Stimulated activated CD4-positive, alpha-beta T cell treated with anti-CD3 and anti-CD28 coated beads, Interleukin-15, amount 100 ng/mL, for 1 hour (primary cell): ENCODE measurements around the gene CHRM5.

ENCODE experiments used
- DNase-seq, 2 donors: peaks; one replicate each; pipeline ENCODE4 v3.0.0-alpha.2; 2020; ENCODE audit warnings: low read depth in 1 of 2, low spot score in 1 of 2

CHRM5 gene

DNA sequence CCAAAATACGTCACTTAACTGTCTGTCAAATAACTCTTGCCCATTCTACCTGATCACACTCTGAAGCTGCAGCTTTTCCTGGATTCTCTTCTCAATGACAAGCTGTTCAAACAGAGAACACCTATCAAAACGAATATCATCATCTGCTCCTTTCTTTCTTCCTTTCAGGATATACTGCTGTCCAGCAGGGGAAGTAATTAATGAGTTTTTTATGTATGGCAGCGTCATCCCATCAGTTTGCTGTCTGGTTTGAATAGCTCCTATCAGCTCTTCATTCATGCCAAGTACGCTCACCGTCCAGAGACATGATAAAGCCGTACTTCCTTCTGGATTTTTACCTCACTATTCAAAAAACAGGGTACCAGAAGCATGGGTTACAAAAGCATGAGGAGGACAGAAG, at the start of gene CHRM5:
Gene CHRM5, plus strand, starts transcription at position 274 of the 400 bp plus-strand sequence. CDS start 94,221 bp downstream, outside the sequence.
- no peak for DNase-seq

GRCh38 chr15:33923446-33923845, 44.9 kb upstream of the CHRM5 start:
- no peak for DNase-seq

DNA sequence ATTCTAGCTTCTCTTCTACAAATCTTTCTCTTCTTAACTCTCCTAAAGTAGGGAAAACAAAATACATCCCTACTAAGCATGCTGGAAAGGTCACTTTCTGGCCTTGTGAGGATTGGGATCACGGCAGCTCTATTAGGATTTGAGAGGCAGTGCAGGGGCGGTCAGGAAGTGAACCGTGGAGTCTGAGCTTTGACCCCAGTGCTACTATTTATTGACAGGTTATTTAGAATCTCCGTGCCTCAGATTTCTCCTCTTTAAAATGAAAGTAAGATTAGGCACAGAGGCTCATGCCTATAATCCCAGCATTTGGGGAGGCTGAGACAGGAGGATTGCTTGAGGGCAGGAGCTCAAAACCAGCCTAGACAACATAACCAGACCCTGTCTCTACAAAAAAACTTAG, 42.0 kb upstream of the CHRM5 start:
- DNase-seq = no peak

DNA sequence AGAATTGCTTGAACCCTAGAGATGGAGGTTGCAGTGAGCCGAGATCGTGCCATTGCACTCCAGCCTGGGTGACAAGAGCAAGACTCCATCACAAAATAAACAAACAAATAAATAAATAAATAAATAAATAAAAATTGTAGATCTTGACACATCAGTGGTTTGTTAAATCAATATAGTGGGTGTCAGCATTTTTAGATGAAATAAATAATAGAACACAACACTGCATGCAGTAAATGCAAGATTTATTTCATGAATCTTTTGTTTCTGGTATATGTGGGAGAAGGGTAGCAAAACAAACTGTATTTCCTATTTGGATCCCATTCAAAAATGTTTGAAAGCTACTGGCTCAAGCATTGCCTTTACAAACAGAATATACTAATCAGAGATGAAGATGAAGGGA, 35.6 kb upstream of the CHRM5 start:
- no peak for DNase-seq

DNA sequence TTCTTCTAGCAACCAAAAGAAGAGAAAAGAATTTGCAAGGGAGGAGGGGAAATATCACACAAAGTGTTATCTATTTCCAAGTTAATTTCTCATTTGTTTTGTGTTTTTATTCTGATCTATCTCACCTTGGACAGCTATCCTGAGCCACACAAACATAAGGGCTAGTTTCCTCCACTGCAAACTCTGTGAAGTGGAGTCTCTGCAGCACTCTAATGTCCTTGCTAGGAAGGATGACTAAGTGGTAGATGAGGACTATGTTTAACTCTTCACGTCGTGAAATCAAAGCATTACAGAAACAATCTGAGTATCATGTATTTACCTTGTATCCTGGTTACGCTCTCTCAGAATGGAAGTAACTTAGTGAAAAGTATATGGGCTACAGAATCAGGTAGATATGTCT, 33.9 kb upstream of the CHRM5 start:
- DNase-seq = no peak

DNA sequence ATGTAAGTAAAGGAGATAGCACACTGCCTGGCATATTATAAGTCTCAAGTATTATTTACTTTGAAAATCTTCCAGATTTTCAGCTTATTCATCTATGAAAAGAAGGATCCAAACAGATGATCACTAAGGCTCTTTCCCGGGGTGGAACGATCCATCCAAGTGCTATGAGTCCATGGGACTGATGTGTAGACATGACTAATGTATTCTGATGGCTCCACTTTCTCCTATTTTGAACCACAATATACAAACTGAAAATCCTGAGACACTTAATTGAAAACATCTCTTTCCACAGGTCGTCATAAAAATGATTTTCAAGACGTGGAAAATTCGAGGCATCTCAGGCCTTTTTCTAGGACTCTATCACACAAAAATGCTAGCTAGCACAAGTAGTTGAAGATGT, 33.4 kb upstream of the CHRM5 start:
- DNase-seq = no peak

- no peak for DNase-seq
Measured at GRCh38 chr15:33941279-33942063, 26.8 kb upstream of the CHRM5 start.

DNA sequence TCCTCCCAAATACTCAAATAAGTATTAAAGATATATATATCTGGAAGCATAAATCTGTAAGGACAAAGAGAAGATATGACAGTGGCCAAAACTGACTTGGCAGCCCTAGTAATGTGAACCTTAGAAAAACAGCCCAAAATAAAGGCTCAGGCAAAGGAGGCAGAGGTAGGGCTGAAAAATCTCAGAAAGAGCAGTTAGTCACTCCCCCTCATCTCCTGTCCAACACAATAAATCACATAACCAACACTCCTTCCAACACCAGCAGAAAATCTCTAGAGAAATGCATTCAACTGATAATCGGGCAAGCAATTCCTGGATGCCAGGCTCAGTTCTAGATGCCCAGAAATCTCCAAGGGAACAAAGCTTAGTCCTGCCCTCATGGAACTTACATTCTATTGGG, 22.1 kb upstream of the CHRM5 start:
- DNase-seq = no peak

DNA sequence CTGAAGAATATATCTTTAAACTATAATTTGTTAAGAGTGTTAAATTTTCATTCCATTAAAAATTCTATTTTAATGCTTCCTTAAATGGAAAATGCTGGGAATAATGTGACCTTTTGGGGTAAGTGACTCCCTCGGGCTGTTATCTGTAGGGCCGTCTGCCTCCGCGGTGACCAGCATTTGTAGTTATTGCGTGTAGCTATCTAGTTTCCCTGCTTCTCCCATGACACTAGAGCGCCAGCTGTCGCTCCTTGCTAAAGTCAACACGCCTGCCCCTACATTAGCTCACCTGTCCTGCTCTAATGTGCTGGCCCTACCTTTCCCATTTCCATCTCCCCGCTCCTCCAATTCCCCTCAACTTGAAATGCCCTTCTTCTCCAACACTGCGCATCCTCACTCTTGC, 12.4 kb upstream of the CHRM5 start:
- DNase-seq = no peak

- DNase-seq = no peak
Measured at GRCh38 chr15:33956397-33956796, 11.9 kb upstream of the CHRM5 start.

- DNase-seq = no peak
Measured at GRCh38 chr15:33959844-33960548, 8.3 kb upstream of the CHRM5 start.

DNA sequence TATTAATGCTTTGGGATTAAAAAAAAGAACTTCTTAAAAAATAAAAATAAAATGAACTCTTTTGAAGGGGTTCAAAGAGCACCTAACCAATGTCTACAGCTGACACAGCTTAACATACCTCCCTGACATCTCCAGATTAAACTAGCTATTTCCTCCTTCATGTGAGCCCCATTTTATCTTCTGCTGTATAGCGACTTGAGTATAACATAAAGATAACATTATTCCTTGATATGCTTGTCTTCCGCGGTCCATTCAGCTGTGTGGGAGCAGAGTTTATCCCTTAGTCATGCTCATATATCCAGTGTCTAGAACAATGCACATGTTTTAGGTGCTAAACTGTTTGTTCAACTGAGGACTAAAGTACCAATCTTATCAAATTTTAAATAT, 7.8 kb upstream of the CHRM5 start:
- DNase-seq = no peak

DNA sequence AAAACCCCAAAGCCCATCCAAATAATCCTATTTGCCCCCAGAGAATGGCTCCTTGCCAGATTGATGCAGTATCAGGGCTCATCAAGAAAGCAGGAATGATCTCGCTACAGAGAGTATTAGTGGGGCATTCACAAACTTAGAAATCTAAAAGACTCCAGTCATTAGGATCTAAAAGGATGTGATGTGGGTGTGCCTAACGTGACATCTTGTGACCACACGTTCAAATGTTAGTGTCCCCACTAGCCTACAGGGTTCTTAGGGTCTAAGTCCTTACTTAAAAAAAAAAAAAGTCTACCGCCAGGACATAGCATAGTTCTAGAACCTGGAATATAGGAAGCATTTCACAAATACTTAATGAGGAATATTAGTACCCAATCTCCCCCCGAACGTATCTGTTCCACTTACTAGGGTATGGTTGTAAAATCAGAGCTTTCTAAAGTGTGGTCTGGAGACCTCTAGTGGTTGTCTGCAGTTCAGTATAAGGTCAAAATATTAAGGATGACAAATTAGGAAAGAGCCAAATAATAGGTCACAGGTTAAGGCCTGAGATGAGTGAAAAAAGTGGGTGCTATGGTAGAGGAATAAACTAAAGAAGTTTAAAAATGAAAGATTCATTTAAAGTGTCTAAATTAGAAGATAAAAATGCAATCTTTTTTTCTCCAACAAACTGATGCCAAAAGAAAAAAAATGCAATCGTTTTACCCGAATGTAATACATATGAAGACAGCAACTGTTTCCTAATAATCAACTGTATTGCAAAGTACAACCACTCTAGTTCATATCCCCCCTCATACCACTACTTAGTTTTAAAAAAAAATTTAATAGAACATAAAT, 4.2 kb upstream of the CHRM5 start:
- no peak for DNase-seq

GRCh38 chr15:33964665-33965040, 3.6 kb upstream of the CHRM5 start:
- DNase-seq = no peak

GRCh38 chr15:33968821-33969220, 524 bp downstream of the CHRM5 start:
- DNase-seq = no peak

GRCh38 chr15:33971811-33972210, 3.5 kb downstream of the CHRM5 start:
- no peak for DNase-seq

DNA sequence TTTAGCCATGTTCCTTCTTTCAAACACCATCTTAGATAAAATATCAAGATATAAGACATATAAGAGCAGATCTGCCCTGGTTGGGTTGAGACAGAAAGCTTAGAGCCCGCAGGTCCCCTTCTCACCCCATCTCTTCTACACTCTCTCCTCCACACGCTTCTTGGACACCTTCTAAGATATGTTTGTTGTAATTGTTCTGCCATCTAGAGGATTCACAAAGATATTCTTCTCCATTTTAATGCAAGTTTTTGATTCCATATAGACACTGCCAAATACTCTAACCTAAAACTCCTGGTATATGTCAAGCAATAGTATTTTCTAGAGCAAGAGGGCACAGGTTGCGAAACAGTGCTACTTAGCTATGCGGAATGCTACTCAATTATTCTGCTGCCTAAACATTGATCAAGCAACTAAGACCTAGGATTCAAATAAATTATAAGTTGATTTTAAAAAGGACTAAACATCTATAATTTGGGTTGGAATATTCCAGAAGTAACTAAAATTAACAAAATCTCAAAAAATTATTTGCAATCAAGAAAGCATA, 6.8 kb downstream of the CHRM5 start:
- DNase-seq = no peak

DNA sequence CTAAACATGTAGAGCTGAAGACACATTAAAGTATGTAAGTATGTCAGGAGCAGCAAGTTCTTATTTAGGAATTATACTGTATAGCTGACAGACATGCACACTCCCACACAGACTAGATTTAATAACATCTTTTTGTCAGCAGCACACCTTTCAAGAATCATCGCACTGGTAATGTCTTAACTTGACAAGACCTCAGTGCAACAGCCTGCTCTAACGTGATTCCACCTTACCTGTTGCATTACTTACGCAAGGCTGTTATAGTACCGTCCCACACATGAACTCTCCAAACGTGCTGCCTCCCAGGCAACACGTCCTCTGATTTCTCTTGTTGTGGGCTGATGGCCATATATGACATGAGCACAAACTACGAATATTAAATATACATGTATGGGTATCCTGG, 11.9 kb downstream of the CHRM5 start:
- DNase-seq = no peak

DNA sequence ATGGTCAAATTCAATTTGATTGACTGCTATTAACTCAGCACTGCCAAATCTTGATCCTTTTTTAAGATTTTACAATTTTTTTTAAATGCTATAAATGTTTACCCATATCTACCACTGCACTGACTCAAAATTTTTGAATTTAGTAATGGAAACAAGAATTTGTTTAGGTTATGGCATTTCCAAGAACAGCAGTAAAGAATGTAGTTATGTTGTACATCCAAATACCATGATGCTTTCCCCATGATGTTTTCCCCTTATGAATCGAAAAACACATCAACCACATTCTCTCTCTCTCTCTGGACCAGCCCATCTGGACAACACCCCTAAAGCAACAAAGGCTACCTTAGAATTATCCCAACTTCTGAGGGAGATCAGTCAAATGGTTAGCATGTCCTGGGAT, 14.2 kb downstream of the CHRM5 start:
- DNase-seq = no peak

DNA sequence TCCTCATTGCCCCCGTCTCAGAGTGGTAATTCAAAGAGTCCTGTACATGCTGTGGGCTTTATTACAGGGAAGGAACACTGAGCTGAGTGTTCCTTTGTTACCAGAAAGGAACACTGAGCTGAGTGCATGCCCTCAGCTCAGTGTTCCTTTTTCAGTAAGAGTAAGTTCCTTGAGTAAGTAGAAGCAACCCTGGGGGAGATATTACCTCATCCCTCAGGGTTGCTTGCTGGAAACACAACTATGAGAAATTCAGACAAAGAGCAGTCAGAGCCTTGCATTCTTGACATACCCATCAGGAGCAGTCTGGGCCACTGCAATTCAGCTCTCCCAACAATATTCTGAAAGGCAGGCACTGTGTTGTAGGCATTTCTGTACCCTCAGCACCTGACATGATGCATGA, 17.0 kb downstream of the CHRM5 start:
- no peak for DNase-seq

- no peak for DNase-seq
Measured at GRCh38 chr15:33985751-33986150, 17.5 kb downstream of the CHRM5 start.

DNA sequence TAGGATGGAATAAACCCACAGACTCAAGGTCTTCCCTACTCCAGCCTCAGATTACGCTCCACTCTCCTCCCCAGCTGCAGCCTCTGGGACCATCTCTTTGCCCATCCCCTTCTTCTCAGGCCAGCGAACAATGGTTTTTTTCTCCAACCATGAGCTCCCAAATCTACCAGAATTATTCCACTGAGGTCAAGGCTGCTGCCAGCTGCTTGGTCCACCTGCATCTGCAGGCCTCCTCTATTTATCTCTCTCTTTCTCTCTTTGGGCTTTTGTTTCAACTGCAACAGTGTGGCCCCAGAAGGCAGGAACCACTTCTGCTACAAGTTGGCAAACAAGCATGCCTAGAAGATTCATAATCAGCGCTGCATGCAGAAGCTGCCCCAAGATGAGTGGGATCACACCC, 19.1 kb downstream of the CHRM5 start:
- no peak for DNase-seq
